GM19455 (cell line): ENCODE measurements around the gene HDDC3.
"Not testable (repeated sequence)": the region's sequence is repeated elsewhere in the genome, so short reads cannot be mapped to it uniquely, and the experiment has no call there.

Experiments used
- ATAC-seq: cut with Tn5 transposase; IDR thresholded peaks from one replicate; pipeline ENCODE4 v1.9.1; 2021; ENCODE audit not compliant: unreplicated experiment

Gene HDDC3

DNA sequence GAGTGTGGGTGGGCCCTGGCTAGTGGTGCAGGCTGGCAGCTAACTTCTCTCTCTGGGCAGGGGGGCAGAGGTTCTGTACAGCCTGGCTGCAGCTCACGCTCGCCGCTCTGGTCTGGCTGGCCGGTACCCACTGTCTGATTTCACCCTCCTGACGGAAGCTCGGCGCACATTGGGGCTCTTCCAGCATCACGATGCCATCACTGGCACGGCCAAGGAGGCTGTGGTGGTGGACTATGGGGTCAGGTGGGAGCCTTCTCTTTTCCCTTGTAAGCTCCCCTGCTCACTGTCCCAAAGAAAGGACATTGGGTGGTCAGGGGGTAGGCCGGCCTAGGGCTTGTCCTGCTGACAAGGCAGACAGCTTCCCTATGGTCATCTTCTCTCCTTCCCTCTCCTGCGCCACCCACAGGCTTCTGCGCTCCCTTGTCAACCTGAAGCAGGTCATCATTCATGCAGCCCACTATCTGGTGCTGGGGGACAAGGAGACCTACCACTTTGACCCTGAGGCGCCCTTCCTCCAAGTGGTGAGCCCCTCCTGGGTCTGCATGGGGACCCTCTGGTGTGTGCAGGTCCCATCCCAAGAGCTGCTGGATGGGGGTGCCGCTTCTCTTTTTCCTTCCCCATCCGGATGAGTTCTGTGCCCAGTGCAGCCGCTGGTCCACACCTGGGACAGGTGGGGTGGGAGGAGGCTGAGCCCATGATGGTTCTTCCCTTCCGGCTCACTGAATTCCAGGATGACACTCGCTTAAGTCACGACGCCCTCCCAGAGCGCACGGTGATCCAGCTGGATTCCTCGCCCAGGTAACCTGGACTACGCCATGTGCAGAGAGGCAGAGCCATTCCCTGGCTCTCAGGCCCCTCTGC, 21.7 kb downstream of the HDDC3 start:
- ATAC-seq, result no peak

GRCh38 chr15:90909976-90910375, 22.4 kb downstream of the HDDC3 start:
- ATAC-seq, result no peak

DNA sequence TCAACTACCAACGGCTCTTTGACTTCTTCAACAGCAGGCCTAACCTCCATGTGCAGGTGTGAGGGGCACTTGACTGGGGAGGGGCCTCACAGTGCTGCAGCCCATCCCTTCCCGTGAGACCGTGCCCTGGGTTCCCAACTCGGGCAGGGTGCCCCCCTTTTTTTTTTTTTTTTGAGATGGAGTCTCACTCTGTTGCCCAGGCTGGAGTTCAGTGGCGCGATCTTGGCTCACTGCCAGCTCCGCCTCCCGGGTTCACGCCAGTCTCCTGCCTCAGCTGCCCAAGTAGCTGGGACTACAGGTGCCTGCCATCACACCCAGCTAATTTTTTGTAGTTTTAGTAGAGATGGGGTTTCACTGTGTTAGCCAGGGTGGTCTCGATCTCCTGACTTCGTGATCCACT, 22.9 kb downstream of the HDDC3 start:
- ATAC-seq, result not testable (repeated sequence)

DNA sequence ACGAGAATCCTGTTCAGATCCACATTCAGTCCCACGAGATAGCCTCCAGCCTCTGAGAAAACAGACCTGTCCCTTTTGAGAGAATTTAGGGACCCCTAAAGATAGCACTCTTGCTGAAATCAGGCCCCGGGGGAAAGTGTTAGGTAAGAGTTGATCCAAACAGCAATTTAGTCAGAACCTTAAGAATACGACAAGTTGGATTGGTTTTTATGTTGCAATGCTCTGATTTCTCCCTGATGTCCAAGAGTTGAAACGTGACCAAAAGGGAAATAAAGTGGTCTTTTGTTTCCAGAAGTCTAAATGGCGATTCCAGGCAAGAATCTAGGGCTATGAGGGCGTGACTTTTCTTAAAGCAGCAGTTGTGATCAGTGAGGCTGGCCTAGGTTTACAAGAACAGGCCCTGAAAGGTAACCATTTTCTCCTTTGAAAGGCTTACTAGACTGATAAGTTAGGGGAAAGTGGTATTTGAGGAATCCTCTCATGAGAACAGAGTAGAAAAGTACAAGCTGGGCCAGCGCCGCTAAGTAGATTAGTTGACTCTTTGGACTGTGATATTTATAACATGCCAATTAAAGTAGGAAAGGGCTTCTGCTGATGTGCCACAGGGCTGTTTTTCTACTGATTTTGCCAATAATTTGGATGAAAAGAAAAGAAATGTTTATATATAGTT, 24.4 kb downstream of the HDDC3 start:
- ATAC-seq, result no peak

DNA sequence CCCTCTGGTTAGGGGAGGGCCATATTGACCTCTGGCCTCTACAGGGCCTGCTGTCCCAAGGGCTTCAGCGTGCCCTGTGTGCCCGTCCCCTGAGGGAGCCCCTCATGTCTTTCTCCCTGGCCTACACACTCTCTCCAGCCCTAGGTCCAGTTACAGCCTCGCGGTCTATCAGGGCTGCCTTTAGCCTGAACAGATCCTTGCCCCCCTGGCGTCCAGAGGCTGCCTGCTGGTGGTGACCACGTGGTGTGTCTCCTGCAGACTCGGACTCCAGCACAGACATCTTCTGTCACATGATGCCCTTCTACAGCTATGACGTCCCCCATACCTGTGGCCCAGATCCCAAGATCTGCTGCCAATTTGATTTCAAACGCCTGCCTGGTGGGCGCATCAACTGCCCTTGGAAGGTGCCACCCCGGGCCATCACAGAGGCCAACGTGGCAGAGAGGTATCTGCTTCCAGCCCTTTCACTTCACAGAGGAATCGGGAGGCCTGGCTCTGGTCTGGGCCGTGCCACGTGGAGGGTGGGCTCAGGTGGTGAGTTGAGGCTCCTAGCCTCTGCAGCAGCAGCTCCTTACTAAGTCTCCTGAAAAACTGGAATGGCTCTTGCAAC, 25.2 kb downstream of the HDDC3 start:
- ATAC-seq, result no peak

DNA sequence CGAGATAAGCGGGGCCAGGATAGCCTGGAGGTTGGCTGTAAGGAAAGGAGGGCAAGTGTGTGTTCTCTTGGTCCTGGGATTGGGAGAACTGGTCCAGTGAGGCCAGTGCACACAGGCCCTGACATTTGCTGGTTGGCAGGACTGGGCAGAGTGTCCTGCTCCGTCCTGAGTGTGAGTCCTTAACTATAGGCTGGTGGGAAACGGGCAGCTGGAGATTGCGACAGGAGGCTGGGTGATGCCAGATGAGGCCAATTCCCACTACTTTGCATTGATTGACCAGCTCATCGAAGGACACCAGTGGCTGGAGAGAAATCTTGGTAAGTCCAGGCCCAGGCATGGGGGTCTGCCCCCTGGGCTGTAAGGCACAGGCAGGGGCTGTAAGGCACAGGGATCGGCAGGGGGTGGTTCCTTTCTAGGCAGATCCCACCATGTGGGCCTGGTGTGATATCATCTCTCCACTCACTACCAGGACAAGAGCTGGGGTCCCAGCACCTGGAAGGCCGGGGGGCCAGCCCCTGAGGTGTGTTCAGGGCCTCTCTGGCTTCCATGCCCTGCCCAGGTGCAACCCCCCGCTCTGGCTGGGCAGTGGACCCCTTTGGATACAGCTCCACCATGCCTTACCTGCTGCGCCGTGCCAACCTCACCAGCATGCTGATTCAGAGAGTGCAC, 26.0 kb downstream of the HDDC3 start:
- ATAC-seq, result no peak

GRCh38 chr15:90905306-90906180, 26.8 kb downstream of the HDDC3 start:
- ATAC-seq, result no peak

GRCh38 chr15:90904746-90905145, 27.6 kb downstream of the HDDC3 start:
- no peak for ATAC-seq

DNA sequence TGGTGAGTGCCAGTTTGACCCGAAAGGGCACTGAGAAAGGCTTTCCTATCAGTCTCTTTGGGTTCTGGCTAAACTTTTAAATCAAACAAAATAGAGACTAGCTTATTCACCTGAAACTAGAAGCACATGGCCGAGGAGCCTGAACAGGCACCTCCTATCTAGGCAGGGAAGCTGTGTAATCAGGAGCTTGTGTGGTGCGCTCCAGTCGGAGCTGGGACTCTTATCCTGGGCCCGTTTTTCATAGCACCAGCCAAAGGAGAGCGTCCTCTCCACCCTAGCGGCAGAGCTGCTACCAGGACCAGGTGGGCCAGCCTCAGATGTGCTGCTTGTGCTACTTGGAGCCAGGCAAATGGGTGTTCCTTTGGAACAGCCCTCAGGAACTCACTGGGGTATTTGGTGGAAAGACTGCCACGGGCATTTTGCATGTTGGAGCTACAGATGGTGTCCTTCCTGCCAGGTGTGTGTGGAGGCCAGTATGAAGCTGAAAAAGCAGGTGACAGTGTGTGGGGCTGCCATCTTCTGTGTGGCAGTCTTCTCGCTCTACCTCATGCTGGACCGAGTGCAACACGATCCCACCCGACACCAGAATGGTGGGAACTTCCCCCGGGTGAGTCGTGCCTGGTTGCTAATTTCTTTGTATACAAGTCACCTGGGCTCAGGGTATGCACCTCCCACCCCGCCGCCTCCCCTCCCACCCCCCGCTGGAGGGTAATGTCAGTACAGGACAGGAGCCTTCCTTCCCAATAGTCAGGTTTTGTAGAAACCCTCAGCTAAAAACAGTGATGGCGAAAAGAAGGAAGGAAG, 28.4 kb downstream of the HDDC3 start:
- ATAC-seq, result no peak

DNA sequence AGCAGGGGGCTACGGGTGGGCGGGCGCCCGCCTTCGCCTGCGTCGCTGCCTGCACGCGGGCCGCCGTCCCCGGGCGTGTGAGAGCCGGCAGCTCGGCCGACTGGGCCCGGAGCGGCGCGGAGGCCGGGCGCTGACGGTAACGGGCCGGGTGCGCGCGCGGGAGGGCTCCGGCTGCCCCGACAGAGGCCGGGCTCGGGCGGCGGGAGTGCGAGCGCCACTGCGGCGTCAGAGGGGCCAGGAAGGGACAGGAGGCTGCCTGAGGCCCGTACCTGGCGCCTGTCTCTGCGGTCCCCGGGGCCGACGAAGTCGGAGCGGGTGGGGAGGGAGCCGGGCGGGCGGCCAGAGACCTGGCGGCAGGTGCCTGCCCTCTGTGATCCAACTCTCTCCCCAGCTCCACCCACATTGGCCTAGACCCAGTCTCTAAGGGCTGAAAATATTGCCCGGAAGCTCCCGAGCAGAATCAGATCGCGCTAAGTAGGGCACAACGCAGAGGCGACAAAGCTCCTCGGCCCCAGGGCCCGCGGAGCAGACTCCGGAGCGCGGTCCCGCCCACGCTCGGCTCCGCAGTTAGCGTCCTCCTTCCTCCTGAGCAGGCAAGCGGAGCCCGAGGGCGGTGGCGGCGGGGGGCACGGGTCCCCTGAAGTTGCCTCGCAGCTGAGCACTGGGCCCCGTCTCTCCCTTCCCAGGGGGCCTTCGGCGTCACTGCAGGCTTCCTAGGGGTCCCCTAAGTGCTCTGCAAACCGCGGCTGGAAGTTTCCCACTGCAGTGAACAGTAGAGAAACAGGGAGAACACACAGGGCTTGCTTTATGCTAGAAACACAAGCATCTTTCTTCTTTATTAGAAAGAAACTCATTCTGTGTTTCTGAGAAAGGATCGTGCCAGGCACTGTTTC, 29.3 kb downstream of the HDDC3 start, which contains the start of gene MAN2A2:
Gene MAN2A2 (plus strand): TSS at position 463 of the 893 bp plus-strand sequence. CDS start 906 bp downstream, outside the sequence.
- peak; percentile 46 for ATAC-seq

- ATAC-seq, result peak; percentile 75
These were observed 30.1 kb downstream of the HDDC3 start for GRCh38 chr15:90902040-90902839.

DNA sequence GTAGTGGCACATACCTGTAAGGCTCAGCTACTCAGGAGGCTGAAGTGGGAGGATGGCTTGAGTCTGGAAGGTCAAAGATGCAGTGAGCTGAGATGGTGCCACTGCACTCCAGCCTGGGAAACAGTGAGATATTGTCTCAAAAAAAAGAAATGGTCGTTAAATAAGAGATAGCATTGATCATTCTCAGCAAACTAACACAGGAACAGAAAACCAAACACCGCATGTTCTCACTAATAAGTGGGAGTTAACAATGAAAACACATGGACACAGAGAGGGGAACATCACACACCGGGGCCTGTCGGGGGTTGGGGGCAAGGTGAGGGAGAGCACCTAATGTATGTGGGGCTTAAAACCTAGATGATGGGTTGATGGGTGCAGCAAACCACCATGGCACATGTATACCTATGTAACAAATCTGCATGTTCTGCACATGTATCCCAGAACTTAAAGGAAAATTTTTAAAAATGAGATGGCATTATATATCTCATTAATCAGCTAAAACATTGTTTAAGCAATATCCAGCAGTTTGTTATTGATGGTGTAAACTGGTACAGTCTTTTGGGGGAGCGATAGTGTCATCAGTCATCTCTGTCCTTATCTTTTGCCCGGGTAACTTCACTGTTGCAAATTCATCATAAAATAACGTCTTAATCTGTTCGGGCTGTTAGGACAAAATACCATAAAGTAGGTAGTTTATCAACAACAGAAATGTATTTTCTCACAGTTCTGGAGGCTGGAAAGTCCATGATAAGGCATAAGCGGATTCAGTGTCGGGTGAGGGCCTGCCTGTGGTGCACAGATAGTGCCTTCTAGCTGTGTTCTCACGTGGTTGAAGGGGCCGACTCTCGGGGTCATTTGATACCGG, 30.9 kb downstream of the HDDC3 start:
- no peak for ATAC-seq

DNA sequence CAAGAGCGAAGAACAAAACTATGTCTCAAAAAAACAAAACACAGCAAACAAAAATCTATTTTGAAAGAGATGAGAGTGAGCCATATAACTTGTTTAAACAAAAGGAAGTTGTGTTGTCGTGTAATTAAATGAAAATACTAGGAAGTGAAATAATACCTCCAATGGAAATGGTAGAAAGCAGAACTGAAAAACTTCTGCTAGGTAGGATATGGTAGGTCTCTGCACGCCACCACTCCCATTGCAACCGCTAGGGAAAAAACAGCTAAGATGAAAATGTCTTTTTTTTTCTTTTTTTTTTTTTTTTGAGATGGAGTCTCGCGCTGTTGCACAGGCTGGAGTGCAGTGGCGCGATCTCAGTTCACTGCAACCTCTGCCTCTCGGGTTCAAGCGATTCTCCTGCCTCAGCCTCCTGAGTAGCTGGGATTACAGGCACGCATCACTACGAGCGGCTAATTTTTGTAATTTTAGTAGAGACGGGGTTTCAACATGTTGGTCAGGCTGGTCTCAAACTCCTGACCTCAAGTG, 35.2 kb downstream of the HDDC3 start:
- ATAC-seq, result not testable (repeated sequence)

- no peak for ATAC-seq
These were observed 36.7 kb downstream of the HDDC3 start for GRCh38 chr15:90895571-90896117.

DNA sequence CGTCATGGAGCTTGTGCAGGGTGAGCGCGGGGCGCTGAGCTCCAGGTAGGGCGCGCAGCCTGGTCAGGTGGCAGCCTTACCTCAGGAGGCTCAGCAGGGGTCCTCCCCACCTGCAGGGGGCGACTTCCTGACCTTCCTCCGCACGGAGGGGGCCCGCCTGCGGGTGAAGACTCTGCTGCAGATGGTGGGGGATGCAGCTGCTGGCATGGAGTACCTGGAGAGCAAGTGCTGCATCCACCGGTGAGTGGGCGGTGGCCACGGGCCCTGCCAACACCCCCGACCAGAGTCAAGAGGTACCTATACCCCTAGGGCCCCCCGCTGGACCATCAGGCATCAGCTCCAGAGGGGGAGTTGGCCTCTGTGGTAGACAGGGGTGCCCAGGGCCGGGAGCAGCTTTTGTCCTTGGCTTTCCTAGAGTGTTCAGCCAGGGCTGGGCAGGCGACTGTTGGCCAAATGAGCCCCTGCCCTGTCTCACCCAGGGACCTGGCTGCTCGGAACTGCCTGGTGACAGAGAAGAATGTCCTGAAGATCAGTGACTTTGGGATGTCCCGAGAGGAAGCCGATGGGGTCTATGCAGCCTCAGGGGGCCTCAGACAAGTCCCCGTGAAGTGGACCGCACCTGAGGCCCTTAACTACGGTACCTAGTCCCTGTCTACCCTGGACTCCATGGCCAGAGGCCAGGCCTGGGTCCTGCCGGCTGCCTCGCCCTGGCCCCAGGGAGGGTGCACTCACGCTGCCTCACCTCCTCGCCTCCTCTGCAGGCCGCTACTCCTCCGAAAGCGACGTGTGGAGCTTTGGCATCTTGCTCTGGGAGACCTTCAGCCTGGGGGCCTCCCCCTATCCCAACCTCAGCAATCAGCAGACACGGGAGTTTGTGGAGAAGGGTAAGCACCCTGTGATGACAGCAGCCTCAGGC, 38.9 kb downstream of the HDDC3 start:
- no peak for ATAC-seq
